ENCODE measurements around the gene HOXC6.

DNA sequence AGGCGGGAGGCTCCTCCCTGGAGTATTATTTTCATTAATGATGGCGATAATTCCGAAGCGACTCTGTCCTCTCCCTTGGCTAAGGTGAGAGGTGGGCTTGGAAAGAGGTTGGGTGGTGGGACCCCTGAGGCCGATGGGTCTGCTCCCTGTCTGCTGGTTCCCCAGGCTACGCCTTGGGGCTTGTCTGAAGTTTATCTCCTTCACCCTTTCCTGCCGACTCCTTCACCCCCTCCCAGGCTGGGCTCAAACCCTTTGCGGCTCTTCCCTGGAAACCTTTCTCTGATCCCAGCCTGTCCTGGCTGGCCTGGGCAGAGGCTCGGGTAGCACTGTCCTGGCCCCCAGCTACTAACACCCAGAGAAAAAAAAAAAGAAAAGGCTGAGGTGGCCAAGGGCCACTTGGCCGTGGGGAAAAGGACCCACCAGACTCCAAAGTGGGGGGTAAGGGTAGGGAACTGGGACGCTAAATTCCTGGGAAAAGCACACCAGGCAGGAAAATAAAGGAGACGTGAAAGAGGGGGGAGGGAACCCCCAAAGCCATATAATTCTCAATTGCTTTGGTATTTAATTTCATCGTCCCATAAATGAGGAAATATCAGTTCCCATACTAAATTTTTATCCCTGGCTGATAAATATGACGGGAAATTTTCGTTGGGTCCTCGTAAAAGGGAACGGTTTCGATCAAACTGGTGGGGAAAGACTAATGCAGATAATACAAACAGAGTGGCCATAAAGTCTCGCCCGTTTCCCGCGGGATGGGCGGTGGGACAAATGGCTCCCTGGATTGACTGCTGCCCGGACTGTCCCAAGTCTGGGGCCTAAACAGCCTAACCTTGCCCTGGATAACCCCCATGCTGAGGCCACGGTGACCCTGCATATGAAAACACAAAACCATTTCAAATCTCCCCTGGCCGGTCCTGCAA is 45.3 kb upstream of the HOXC6 start:
- TF ChIP-seq CTCF (IDR thresholded peaks at IDR 0.05): no peak
- TF ChIP-seq EZH2phosphoT487 (IDR thresholded peaks at IDR 0.05): peak; percentile 4
- TF ChIP-seq EZH2 (IDR thresholded peaks at IDR 0.05): no peak
